HG02759 (cell line): ENCODE data around the gene TBC1D14.

Source experiments
- ATAC-seq: cut with Tn5 transposase; IDR thresholded peaks from one replicate; pipeline ENCODE4 v1.9.1; 2021; ENCODE audit warnings: mild to moderate bottlenecking, moderate library complexity; ENCODE audit not compliant: unreplicated experiment

Gene TBC1D14

GRCh38 chr4:7054106-7054880, 144.7 kb downstream of the TBC1D14 start:
- ATAC-seq, result no peak

GRCh38 chr4:7055111-7055989, 145.7 kb downstream of the TBC1D14 start:
- no peak for ATAC-seq

- no peak for ATAC-seq
These were observed 146.3 kb downstream of the TBC1D14 start for GRCh38 chr4:7055990-7056325.

GRCh38 chr4:7058792-7059191, 149.2 kb downstream of the TBC1D14 start:
- ATAC-seq, result peak; percentile 23

GRCh38 chr4:7059662-7060061, 150.0 kb downstream of the TBC1D14 start:
- no peak for ATAC-seq

- ATAC-seq, result no peak
These were observed 150.9 kb downstream of the TBC1D14 start for GRCh38 chr4:7060346-7061150.

- no peak for ATAC-seq
These were observed 152.2 kb downstream of the TBC1D14 start for GRCh38 chr4:7061815-7062214.

- no peak for ATAC-seq
These were observed 153.2 kb downstream of the TBC1D14 start for GRCh38 chr4:7062816-7063215.

- no peak for ATAC-seq
These were observed 153.7 kb downstream of the TBC1D14 start for GRCh38 chr4:7063362-7063761.

GRCh38 chr4:7066006-7066405, 156.4 kb downstream of the TBC1D14 start:
- no peak for ATAC-seq

GRCh38 chr4:7066493-7066892, 156.9 kb downstream of the TBC1D14 start:
- ATAC-seq, result no peak

- ATAC-seq, result no peak
These were observed 157.5 kb downstream of the TBC1D14 start for GRCh38 chr4:7067126-7067451.

- peak; percentile 93 for ATAC-seq
These were observed 158.0 kb downstream of the TBC1D14 start, which contains the start of gene GRPEL1 for GRCh38 chr4:7067452-7068278. TSS of gene GRPEL1 (minus strand) at chr4:7068064. CDS start at chr4:7068032, 32 bp downstream.

GRCh38 chr4:7068279-7068842, 158.7 kb downstream of the TBC1D14 start:
- ATAC-seq, result no peak

GRCh38 chr4:7068883-7069282, 159.3 kb downstream of the TBC1D14 start:
- no peak for ATAC-seq

- peak; percentile 23 for ATAC-seq
These were observed 161.3 kb downstream of the TBC1D14 start for GRCh38 chr4:7070729-7071511.

GRCh38 chr4:7073059-7073458, 163.4 kb downstream of the TBC1D14 start:
- no peak for ATAC-seq

GRCh38 chr4:7073526-7074390, 164.1 kb downstream of the TBC1D14 start:
- no peak for ATAC-seq
